ENCODE data around the gene ARSJ.

ARSJ gene

DNA sequence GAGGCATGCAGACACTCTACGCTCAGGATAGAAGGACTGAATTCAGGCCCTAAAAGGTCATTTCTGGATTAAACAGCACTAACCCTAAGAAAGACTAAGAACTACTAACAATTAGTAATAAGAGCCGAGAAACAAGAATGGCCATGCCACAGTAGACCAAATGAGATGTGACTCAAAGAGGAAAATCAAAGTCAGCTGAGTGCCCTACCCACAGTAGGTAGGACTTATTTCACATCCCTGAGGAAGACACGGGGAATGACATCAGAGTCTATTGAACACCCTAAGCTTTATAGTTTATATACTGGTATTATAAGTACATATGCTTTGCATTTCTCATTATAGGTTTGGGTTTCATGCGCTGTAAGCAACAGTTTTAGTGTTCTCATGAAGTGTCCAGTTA lies 2.7 kb upstream of the ARSJ start:
- TF ChIP-seq, protein P1, sequence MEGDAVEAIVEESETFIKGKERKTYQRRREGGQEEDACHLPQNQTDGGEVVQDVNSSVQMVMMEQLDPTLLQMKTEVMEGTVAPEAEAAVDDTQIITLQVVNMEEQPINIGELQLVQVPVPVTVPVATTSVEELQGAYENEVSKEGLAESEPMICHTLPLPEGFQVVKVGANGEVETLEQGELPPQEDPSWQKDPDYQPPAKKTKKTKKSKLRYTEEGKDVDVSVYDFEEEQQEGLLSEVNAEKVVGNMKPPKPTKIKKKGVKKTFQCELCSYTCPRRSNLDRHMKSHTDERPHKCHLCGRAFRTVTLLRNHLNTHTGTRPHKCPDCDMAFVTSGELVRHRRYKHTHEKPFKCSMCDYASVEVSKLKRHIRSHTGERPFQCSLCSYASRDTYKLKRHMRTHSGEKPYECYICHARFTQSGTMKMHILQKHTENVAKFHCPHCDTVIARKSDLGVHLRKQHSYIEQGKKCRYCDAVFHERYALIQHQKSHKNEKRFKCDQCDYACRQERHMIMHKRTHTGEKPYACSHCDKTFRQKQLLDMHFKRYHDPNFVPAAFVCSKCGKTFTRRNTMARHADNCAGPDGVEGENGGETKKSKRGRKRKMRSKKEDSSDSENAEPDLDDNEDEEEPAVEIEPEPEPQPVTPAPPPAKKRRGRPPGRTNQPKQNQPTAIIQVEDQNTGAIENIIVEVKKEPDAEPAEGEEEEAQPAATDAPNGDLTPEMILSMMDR (IDR thresholded peaks at IDR 0.05; ENCODE audit: insufficient read depth, missing control alignments), result no peak
- no peak for DNase-seq (ENCODE audit: insufficient read length, low spot score)

DNA sequence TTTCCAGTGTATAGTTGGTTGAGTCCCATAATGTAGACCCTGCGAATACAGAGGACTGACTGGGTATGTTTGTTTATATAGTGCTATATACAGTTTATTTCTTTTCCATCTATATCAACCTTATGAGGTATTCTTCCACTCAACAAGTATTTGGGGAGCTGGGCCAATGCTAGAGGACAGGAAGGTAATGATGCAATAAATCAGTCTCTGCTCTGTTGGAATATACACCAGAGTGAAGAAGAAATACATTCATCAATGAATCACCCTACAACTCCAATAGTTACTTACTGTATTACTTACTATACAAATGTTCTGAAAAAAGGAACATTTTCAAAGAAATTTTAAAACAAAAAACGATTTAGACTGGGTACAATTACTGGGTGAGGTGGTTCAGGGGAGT lies 2.1 kb upstream of the ARSJ start:
- TF ChIP-seq, protein P1 (IDR thresholded peaks at IDR 0.05; ENCODE audit: insufficient read depth, missing control alignments), result no peak
- no peak for DNase-seq (ENCODE audit: insufficient read length, low spot score)
- FAIRE-seq, result no peak

More for the DNA sequence above, 2.7 kb upstream of the ARSJ start:
- FAIRE-seq, result no peak

DNA sequence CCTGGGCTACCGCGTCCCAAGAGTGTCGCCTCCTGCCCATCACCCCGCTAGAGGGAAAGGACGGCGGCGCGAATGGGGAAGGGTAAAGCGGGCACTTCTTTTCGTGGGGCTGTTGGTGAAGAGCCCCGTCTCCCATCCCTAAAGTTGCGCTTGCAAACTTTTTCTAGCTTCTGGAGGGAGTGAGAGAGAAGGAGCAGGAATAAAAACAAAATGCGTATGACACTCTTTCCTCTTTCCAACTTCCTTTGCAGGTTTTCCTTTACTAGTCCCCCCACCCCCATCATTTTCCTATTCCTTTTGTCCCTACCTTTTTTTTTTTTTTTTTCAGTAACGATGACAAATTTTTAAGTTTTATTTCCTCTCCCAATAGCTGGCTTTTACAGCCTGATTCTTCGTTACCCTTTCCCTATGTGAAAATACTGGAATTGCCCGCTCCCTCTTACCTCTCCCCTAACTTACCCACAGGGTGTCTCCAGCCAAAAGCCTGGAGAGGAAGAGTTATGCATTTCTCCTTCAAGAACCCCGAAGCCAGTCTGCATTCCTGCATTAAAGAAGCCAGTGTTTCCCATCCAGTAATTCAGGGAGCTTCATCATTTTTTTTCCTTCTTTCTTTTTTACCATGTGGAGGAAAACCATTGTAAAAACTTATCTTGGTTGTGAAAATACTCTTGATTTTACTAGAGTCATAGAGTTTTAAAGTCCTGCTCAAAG lies 613 bp upstream of the ARSJ start:
- TF ChIP-seq, protein P1 (IDR thresholded peaks at IDR 0.05; ENCODE audit: insufficient read depth, missing control alignments), result no peak
- no peak for DNase-seq (ENCODE audit: insufficient read length, low spot score)
- FAIRE-seq, result no peak

DNA sequence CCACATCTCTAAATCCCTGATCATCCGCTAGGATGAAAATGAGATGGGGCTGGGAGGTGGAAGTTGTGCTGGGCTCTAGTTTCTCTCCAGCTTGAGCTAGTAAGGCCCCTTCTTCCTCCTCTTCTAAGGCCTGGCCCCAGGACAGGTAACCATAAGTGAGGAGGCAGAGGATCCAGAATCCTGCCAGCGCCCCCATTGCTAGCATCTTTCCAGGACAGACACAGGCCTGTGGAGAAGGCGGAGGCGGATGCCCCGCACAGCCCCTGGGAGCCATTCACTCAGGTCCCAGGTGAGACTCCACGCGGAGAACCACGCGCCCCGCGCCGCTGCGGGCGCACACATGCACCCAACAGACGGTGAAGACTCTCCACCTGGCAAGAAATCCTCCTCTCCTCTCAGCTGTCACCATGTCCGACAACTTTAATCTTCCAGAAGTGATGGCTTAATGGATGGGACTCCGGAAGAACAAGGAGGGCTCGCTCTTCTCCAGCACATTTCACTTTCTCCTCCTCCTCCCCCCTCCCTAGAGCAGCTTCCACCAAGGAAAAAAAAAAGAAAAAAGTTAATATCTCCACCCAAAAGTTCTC lies 793 bp downstream of the ARSJ start:
- no peak for DNase-seq (ENCODE audit: insufficient read length, low spot score)
- FAIRE-seq, result no peak
- TF ChIP-seq, protein P1 (IDR thresholded peaks at IDR 0.05; ENCODE audit: insufficient read depth, missing control alignments), result no peak

DNA sequence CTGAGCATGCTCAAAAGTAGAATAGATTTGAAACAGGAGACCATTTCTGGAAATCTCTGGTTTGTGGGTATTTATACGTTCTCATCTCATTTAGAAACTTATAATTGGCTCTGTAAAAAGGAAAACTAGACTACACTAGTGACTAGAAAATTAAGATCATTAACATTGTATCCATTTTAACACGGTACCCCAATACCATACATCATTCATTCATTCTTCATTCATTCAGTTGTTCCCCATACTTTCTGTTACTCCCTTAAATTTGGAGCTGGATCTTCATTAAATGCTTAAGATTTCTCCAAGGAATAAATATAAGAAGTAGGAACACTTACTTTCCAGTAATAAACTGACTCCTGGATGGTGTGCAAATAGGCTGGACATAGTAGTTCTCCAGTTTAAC lies 1.3 kb downstream of the ARSJ start:
- FAIRE-seq (no peak), DNase-seq (ENCODE audit: insufficient read length, low spot score) (no peak)
- TF ChIP-seq, protein P1 (IDR thresholded peaks at IDR 0.05; ENCODE audit: insufficient read depth, missing control alignments), result no peak

DNA sequence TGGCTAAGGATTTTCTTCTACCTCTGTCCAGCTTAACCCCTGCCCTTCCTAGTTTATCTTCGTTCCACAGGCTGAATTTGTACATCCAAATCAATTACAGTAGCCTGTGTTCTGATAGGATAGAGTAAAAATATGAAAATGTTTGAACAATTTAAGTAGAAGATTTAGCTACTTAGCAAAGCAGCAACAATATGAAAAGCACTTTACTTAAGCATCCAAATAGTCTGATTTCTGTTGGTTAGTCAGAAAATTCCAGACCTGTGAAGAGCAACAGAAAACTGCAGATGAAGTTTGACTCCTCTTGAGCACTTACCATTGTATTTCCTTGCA lies 2.0 kb downstream of the ARSJ start:
- no peak for FAIRE-seq
- no peak for DNase-seq (ENCODE audit: insufficient read length, low spot score)
- TF ChIP-seq, protein P1 (IDR thresholded peaks at IDR 0.05; ENCODE audit: insufficient read depth, missing control alignments), result no peak
